AG04450 (cell line): ENCODE results near the gene ANAPC15. TPM values are rescaled to one million over a fixed set of nuclear protein-coding genes. Genes with fewer than 3 reads are reported as not detected.
"Not testable (repeated sequence)": the region's sequence is repeated elsewhere in the genome, so short reads cannot be mapped to it uniquely, and the experiment has no call there.

Source experiments
- CTCF ChIA-PET: fragments of 300-600, 350-600 bp; formaldehyde crosslinking; extraction: SDS; loops from one replicate; lab custom pipeline; 2022; ENCODE audit warnings: antibody characterized with exemption, inconsistent platforms; lab: Charles Lee
- POLR2A ChIA-PET: fragments of 350-600 bp; formaldehyde crosslinking; extraction: SDS; loops from one replicate; lab custom pipeline; 2021; ENCODE audit warnings: antibody characterized with exemption, inconsistent platforms; lab: Yijun Ruan, JAX
- DNase-seq: peaks from one replicate; pipeline ENCODE4 v3.0.0-alpha.2; 2011; ENCODE audit warnings: low read depth, low spot score
- H3K27ac ChIP-seq: one replicate; pipeline ENCODE4 v1.5.1; 2012; ENCODE audit warnings: low read depth, low read length, control low read depth
- H3K27me3 ChIP-seq: one replicate; pipeline ENCODE4 v1.6.0; 2012; ENCODE audit warnings: low read length; ENCODE audit not compliant: control insufficient read depth, insufficient read depth
- H3K4me3 ChIP-seq: 2 replicates; pipeline ENCODE4 v1.5.1; 2011; ENCODE audit warnings: mild to moderate bottlenecking, low read depth, low read length, control low read depth
- H3K9me3 ChIP-seq: 2 replicates; pipeline ENCODE4 v1.5.1; 2012; ENCODE audit warnings: low read length; ENCODE audit not compliant: control insufficient read depth, insufficient read depth
- CTCF ChIP-seq: IDR thresholded peaks from 2 replicates; pipeline ENCODE4 v1.5.1; 2011; ENCODE audit warnings: low read depth, low read length, control low read depth, inconsistent platforms
- polyA minus RNA-seq: library from RNA; depleted of rRNA, polyadenylated mRNA; stranded (reverse); fragments of >200 nt; gene quantifications from 2 replicates; pipeline ENCODE4 v1.2.3, GENCODE V29; 2011; rRNA and poly(A)+ RNA removed
- polyA plus RNA-seq: library from polyadenylated mRNA; depleted of rRNA; stranded (reverse); fragments of >200 nt; gene quantifications from 2 replicates; pipeline ENCODE4 v1.2.3, GENCODE V29; 2011; rRNA removed

Gene ANAPC15
- 45.7 and 54.5 TPM in 2 replicates for polyA plus RNA-seq
- polyA minus RNA-seq, result 36.4 and 43.1 TPM in 2 replicates

- H3K4me3 ChIP-seq, result peak within 1 kb of the TSS; percentile 87
- CTCF ChIA-PET, result interaction anchor here (0.7 to 1.7 kb wide), 4 partner anchors 31 to 319 kb away, joined by 3 to 12 read pairs (median 3); no protein-coding TSS in a partner anchor
- no peaks in the 10 kb centered on the region for H3K9me3 ChIP-seq
- no peak for TF ChIP-seq CTCF
- peak; percentile 99 for DNase-seq
- POLR2A ChIA-PET, result interaction anchor here (0.7 to 2.0 kb wide), 10 partner anchors 10 to 126 kb away, joined by 3 to 12 read pairs (median 4); partner anchors contain the start of gene INPPL1
- H3K27ac ChIP-seq, result peak within 1 kb of the TSS; percentile 99
- H3K27me3 ChIP-seq, result no peaks in the 10 kb centered on the region
These were observed at the start of gene ANAPC15 for GRCh38 chr11:72112143-72112977. ANAPC15 (minus strand) TSS chr11:72112695; CDS start chr11:72111276, 1,419 bp downstream.

GRCh38 chr11:72160319-72160718 lies 47.8 kb upstream of the ANAPC15 start:
- no peak overlapping the region for H3K27ac ChIP-seq
- ChIA-PET CTCF (interaction anchor here (1.9 to 2.4 kb wide), 2 partner anchors 16 to 271 kb away, joined by 7 to 11 read pairs; no protein-coding TSS in a partner anchor), POLR2A (interaction anchor here (0.6 kb wide), 1 partner anchor 76 kb away, joined by 3 read pairs; no protein-coding TSS in a partner anchor)
- H3K9me3 ChIP-seq, result no peaks in the 10 kb centered on the region
- H3K4me3 ChIP-seq, result no peak overlapping the region
- no peak for TF ChIP-seq CTCF
- DNase-seq, result no peak
- no peaks in the 10 kb centered on the region for H3K27me3 ChIP-seq

GRCh38 chr11:72157131-72157530 lies 44.6 kb upstream of the ANAPC15 start:
- Histone ChIP-seq H3K27me3 (no peaks in the 10 kb centered on the region), H3K9me3 (no peaks in the 10 kb centered on the region), H3K27ac (no peak overlapping the region), H3K4me3 (no peak overlapping the region)
- ChIA-PET CTCF (interaction anchor here (0.9 to 1.0 kb wide), 2 partner anchors 26 to 273 kb away, joined by 3 to 4 read pairs; no protein-coding TSS in a partner anchor), POLR2A (no interaction called here)
- no peak for DNase-seq
- no peak for TF ChIP-seq CTCF

GRCh38 chr11:72155751-72156150 lies 43.3 kb upstream of the ANAPC15 start:
- no peak overlapping the region for H3K4me3 ChIP-seq
- no peak for DNase-seq
- TF ChIP-seq CTCF, result no peak
- H3K27me3 ChIP-seq, result no peaks in the 10 kb centered on the region
- CTCF ChIA-PET, result no interaction called here
- no peak overlapping the region for H3K27ac ChIP-seq
- no peaks in the 10 kb centered on the region for H3K9me3 ChIP-seq
- POLR2A ChIA-PET, result no interaction called here

GRCh38 chr11:72154816-72155215 lies 42.3 kb upstream of the ANAPC15 start:
- Histone ChIP-seq H3K4me3 (no peak overlapping the region), H3K27ac (no peak overlapping the region), H3K9me3 (no peaks in the 10 kb centered on the region), H3K27me3 (no peaks in the 10 kb centered on the region)
- CTCF ChIA-PET, result interaction anchor here (3.7 kb wide), 1 partner anchor 10 kb away, joined by 24 read pairs; no protein-coding TSS in a partner anchor
- DNase-seq, result no peak
- TF ChIP-seq CTCF, result no peak
- POLR2A ChIA-PET, result no interaction called here

- H3K27ac ChIP-seq, H3K9me3 ChIP-seq, DNase-seq, H3K4me3 ChIP-seq, H3K27me3 ChIP-seq: not testable (repeated sequence)
- ChIA-PET CTCF (interaction anchor here (1.2 to 3.7 kb wide), 3 partner anchors 9 to 175 kb away, joined by 3 to 24 read pairs (median 5); no protein-coding TSS in a partner anchor), POLR2A (interaction anchor here (0.6 to 0.7 kb wide), 2 partner anchors 60 to 81 kb away, joined by 3 to 5 read pairs; no protein-coding TSS in a partner anchor)
These were observed 41.4 kb upstream of the ANAPC15 start for GRCh38 chr11:72153874-72154273.
